Nephron (organoid): Measurements from ENCODE around the gene ADCY1.

ENCODE experiments used
- H3K27ac Mint-ChIP-seq, 3 experiments: 2 replicates each; pipeline ENCODE4 v1.8.0; 2020; ENCODE audit warnings: mixed read lengths in 3 of 3, mild to moderate bottlenecking in 2 of 3, moderate library complexity in 1 of 3
- H3K27me3 Mint-ChIP-seq: 2 replicates; pipeline ENCODE4 v1.8.0; 2021; ENCODE audit warnings: low read depth, mild to moderate bottlenecking, moderate library complexity, mixed read lengths
- H3K36me3 Mint-ChIP-seq: 2 replicates; pipeline ENCODE4 v1.8.0; 2020; ENCODE audit warnings: low read depth, mixed read lengths
- H3K4me1 Mint-ChIP-seq: 2 replicates; pipeline ENCODE4 v1.8.0; 2020; ENCODE audit warnings: mixed read lengths
- H3K4me3 Mint-ChIP-seq, 3 experiments: 2 replicates each; pipeline ENCODE4 v1.8.0; 2020; ENCODE audit warnings: mild to moderate bottlenecking in 3 of 3, mixed read lengths in 3 of 3, moderate library complexity in 2 of 3
- H3K9me3 Mint-ChIP-seq: 2 replicates; pipeline ENCODE4 v1.8.0; 2020; ENCODE audit warnings: mixed read lengths
- TF ChIP-seq, protein P1 (sequence below), 3 experiments: fragments of 200-600 bp; sonication (generic); IDR thresholded peaks; one replicate each; pipeline ENCODE4 v1.5.0; 2021; ENCODE audit warnings: antibody characterized with exemption in 3 of 3; ENCODE audit not compliant: unreplicated experiment in 3 of 3

Gene ADCY1

DNA sequence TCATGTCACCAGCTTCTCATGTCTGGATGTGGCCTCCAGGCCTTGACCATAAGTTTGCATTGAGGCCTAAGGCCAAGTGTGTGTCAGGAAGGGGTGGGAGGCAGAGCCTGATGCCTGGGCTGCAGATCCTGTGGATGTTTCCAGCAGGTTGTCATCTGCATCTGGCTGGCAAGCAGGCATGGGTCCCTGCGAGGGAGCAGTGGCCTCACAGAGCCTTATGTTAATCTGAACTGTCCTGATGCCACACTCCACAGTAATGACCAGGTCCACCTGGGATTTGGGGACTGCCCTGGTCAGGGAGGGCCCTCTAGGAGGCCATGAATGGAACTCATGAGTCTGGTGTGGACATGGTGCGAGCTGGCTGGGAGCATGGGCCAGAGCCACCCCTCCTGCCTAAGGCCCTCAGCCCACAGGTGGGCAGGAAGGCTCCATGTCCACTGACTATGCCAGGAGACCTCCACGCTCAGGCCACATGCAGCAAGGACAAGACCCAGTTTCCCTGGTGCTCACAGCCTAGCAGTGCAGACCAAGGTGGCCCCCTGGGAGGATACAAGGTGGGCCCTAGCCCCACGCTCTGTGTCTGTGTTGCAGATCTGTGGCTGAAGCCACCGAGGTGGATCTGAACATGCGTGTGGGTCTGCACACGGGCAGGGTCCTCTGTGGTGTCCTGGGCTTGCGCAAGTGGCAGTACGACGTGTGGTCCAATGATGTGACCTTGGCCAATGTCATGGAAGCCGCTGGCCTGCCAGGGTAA is 83.1 kb downstream of the ADCY1 start:
- no peaks in the 10 kb centered on the region for H3K36me3 Mint-ChIP-seq
- no peak overlapping the region for H3K27ac Mint-ChIP-seq
- H3K9me3 Mint-ChIP-seq: no peaks in the 10 kb centered on the region
- no peak overlapping the region for H3K4me3 Mint-ChIP-seq
- peaks cover 7% of the 10 kb centered on the region for H3K27me3 Mint-ChIP-seq
- H3K4me1 Mint-ChIP-seq: no peaks in the 10 kb centered on the region
- TF ChIP-seq, protein P1, sequence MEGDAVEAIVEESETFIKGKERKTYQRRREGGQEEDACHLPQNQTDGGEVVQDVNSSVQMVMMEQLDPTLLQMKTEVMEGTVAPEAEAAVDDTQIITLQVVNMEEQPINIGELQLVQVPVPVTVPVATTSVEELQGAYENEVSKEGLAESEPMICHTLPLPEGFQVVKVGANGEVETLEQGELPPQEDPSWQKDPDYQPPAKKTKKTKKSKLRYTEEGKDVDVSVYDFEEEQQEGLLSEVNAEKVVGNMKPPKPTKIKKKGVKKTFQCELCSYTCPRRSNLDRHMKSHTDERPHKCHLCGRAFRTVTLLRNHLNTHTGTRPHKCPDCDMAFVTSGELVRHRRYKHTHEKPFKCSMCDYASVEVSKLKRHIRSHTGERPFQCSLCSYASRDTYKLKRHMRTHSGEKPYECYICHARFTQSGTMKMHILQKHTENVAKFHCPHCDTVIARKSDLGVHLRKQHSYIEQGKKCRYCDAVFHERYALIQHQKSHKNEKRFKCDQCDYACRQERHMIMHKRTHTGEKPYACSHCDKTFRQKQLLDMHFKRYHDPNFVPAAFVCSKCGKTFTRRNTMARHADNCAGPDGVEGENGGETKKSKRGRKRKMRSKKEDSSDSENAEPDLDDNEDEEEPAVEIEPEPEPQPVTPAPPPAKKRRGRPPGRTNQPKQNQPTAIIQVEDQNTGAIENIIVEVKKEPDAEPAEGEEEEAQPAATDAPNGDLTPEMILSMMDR (IDR thresholded peaks at IDR 0.05; ENCODE audit: unreplicated experiment in 3 of 3): no peak

DNA sequence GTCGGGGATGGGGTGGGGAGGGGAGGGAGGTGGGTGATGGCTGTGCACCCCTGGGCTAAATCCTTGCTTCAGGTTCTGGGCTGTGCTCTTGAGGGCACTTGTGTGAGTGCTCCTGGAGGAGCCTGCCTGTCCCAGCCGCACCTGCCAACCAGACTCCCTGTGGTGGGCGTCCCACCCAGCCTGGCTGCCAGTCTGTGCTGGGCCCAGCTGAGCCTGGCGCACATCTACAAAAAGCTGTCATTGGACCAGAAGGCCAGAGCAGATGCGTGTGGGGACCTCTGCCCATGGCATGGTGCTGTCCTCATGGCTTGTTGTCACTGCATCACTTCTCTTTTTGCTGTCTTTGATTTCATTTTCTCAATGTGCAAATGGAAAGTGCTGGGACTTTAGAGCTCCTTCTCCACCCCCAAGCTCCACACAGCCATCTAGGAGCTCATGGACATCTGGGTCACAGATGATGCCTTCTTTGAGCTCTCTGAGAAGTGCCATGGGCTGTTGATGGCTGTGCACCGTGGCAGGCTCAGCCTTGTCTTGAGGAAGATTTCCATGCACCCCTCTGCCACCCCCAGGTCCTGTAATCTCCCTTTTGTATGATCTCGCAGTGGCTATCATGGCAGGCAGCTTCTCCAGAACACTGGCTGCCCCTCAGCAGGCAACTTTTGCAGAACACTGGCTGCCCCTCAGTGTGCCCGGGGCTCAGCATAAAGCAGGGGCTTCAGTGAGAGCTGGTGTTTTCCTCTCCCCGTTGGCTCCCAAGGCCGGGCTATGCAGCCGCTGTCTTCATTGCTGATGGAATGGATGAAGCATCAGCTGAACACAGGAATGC is 83.9 kb downstream of the ADCY1 start:
- Mint-ChIP-seq H3K27me3 (peaks cover 7% of the 10 kb centered on the region), H3K4me1 (no peaks in the 10 kb centered on the region), H3K9me3 (no peaks in the 10 kb centered on the region), H3K36me3 (no peaks in the 10 kb centered on the region), H3K4me3 (no peak overlapping the region), H3K27ac (no peak overlapping the region)
- TF ChIP-seq, protein P1 (IDR thresholded peaks at IDR 0.05; ENCODE audit: unreplicated experiment in 3 of 3): no peak

DNA sequence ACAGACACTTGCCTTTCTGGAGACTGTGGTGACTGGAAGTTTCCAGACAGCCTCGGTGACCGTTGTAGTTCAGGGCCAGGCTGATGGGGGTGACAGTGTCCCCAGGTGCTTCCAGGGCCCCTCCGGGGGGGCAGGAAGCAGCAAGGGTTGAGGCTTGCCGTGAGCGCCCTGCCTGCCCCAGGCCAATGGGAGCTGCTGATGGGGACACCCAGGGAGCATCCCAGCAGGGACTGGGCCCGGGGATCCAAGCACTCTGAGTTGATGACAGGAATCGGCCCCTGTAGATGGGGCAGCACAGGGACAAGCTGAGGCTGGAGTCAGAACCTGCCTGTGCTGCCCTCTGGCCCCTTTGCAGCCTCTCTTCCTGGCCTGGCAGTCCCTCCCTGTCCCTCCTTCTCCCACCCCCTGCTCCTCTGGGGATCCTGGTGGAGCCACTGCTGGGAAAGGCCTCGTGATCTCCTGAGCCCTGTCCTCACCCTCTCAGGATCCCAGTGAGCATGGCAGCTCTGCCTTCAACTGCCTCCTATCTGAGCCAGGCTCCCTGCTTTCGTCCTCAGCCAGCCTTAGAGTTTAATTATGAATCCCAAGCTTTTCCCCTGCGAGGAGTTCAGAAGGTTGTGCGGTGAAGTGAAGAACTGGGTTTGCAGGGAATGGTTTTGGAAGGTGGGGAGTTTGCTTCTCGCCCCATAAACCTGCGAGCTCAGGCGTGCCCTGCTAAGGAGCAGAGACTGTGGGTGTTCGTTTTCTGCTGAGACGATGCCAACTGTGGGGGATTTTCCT is 84.7 kb downstream of the ADCY1 start:
- Mint-ChIP-seq H3K27ac (no peak overlapping the region), H3K4me3 (no peak overlapping the region), H3K4me1 (no peaks in the 10 kb centered on the region), H3K27me3 (peaks cover 10% of the 10 kb centered on the region), H3K36me3 (no peaks in the 10 kb centered on the region), H3K9me3 (no peaks in the 10 kb centered on the region)
- TF ChIP-seq, protein P1 (IDR thresholded peaks at IDR 0.05; ENCODE audit: unreplicated experiment in 3 of 3): no peak

DNA sequence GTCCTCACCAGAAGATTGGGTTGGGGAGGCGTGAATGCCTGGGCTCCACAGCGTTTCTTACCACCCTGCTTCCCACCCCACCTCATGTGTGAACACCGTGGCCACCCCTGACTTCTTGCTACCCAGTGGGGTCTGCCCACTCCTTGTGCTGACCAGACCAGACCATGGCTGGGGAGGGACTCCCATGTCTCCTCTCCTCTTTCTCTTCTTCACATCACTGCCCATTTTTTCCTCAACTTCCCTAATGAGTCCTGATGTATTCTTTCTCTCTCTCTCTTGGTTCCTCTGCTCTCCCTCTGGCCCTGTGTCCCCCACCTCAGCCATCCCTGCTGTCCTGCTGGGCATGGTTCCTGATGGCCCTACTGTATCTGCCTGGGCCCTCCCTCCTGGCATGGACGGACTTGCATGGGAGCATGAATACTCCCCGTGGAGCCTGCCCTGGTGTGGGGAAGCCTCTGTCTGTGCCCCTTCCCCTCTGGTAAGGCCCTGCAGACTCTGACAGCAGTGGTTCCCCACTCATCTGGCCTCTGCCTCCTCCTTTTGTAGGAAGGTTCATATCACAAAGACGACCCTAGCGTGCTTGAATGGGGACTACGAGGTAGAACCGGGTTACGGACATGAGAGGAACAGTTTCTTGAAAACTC is 85.5 kb downstream of the ADCY1 start:
- Mint-ChIP-seq H3K27me3 (peaks cover 11% of the 10 kb centered on the region), H3K9me3 (no peaks in the 10 kb centered on the region), H3K36me3 (no peaks in the 10 kb centered on the region), H3K4me1 (no peaks in the 10 kb centered on the region), H3K4me3 (no peak overlapping the region), H3K27ac (no peak overlapping the region)
- TF ChIP-seq, protein P1 (IDR thresholded peaks at IDR 0.05; ENCODE audit: unreplicated experiment in 3 of 3): no peak

DNA sequence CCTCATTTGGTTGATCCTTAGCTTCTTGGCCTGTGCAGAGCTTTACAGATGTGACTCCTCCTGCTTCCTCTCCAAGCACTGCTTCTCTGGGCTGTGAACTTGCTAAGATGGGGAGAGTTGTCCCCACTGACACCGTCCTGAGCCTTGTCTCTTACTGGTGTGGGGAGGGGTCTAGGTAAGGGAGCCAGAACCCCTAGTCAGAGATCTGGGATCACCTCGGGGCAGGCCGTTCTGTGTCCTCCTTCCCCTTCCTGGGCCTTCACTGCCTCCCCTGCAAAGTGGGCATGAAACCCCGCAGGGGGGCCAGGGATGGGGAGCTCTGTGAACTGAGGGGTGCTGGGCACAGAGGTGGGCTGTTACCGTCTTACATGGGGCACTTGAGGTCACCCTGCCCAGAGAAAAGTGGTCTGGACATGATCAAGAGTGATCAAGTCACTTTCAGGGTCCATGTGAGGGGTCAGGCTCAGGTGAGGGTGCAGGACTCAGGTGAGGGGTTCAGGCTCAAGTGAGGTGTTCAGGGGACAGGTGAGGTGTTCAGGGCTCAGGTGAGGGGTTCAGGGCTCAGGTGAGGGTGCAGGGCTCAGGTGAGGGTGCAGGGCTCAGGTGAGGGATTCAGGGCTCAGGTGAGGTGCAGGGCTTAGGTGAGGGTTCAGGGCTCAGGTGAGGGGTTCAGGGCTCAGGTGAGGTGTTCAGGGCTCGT is 86.2 kb downstream of the ADCY1 start:
- Mint-ChIP-seq H3K36me3 (no peaks in the 10 kb centered on the region), H3K4me1 (no peaks in the 10 kb centered on the region), H3K27me3 (peaks cover 11% of the 10 kb centered on the region), H3K4me3 (no peak overlapping the region), H3K27ac (no peak overlapping the region), H3K9me3 (no peaks in the 10 kb centered on the region)
- TF ChIP-seq, protein P1 (IDR thresholded peaks at IDR 0.05; ENCODE audit: unreplicated experiment in 3 of 3): no peak
